HG02943 (cell line): ENCODE measurements around the gene COQ9.
"Not testable (repeated sequence)": the region's sequence is repeated elsewhere in the genome, so short reads cannot be mapped to it uniquely, and the experiment has no call there.

Experiments used
- ATAC-seq: cut with Tn5 transposase; IDR thresholded peaks from one replicate; pipeline ENCODE4 v1.9.1; 2021; ENCODE audit warnings: mild to moderate bottlenecking, low read depth, moderate library complexity; ENCODE audit not compliant: unreplicated experiment

The COQ9 gene

DNA sequence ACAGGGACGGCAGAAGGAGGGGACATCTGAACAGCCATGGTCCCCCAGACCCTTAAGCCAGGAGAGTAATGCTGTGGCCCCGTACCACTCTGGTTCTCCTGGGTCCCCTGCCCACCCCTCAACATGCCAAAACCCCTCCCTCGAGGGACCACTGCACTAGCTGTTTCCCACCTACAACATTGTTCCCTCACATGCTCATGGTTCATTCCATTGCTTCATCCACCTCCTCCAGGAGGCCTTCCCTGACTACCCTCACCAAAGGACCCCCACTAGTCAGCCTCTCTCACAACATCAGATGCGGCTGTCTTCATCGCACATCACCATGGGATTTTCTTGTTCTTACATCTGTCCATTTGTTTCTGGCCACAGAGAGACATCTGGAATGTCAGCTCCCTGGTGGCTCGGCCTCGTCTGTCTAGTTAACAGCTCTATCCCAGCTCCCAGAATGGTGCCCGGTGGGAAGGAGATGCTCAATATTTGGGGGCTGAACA is 37.3 kb downstream of the COQ9 start:
- no peak for ATAC-seq

DNA sequence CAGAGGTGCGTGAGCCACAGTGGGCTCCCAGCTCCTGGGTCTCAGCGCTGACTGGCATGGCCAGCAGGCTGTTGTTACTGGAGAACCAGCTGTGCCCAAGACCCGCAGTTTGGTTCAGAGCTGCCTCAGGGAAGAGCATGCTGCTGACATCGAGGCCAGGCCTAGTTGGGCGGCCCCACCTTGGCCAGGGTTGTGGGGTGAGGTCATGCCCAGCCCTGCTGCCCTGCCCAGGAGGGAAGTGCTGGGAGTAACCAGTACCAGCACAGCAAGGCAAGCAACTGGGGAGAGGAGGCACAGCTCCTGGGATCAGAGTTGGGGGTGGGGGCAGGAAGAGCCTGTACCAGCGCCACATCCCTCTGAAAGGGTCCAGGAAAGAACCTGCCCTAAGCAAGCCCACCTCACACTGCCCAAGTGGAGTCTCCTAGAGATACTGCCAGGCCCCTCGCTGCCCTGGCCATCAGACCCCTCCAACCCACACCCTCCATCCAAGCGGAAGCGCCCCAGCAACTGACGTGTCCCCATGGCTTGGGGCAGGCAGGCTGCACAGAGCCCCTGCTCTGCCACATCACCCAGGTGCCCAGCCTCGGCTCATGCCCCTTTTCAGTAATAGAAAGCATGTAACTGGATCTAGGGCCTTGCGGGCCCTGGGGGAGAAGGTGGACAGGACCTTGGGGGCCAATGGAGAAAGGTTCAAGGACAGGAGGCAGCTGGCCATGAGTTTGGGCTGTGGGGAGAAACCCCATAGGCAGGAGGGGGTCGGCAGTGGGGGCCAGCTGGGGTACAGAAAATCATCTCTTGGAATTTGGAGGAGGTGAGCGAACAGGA is 38.0 kb downstream of the COQ9 start:
- no peak for ATAC-seq

DNA sequence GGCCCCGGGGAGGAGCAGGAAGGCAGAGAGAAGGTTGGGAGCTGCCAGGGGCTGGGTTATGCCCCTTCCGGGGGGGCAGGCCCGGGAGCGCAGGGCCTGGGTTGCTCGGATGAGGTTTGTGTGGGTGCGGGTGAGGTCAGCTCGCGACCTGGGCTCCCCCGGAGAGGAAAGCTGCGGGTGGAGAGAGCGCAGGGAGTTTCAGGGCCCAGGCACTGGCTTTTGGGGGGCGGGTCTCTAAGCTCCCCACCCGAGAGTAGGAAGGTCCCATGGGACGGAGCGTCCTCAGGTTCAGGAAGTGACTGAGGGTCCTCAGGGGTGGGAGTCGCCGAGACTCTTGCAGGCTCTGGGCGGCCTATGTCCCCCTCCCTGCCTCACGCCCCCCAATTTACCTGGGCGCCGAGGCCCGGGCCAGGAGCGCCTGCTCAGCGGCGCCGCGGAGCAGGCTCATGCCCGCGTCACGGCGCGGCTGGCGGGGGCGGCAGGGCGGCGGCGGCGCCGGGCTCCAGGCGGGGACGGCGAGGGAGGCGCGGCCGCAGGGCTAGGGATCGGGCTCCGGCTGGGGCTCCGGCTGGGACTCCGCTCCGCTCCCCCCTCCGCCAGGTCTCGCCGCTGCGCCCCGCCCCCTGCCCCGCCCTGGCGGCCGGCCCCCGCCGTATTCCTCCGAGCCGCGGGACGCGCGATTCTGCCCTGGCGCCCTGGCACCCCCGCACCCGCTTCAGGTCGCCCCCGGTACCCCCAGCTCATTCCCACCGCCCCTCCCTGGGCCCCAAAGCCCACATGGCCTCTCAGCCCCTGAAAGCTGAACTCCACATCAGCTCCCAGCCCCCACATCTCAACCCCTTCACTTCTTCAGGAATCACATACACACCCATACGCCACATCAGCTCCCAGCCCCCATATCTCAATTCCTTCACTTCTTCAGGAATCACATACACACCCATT is 38.9 kb downstream of the COQ9 start, which contains the start of gene DOK4:
Gene DOK4, minus strand, starts transcription at position 578 of the 942 bp plus-strand sequence. CDS start 6,986 bp downstream, outside the sequence.
- peak; percentile 82 for ATAC-seq

DNA sequence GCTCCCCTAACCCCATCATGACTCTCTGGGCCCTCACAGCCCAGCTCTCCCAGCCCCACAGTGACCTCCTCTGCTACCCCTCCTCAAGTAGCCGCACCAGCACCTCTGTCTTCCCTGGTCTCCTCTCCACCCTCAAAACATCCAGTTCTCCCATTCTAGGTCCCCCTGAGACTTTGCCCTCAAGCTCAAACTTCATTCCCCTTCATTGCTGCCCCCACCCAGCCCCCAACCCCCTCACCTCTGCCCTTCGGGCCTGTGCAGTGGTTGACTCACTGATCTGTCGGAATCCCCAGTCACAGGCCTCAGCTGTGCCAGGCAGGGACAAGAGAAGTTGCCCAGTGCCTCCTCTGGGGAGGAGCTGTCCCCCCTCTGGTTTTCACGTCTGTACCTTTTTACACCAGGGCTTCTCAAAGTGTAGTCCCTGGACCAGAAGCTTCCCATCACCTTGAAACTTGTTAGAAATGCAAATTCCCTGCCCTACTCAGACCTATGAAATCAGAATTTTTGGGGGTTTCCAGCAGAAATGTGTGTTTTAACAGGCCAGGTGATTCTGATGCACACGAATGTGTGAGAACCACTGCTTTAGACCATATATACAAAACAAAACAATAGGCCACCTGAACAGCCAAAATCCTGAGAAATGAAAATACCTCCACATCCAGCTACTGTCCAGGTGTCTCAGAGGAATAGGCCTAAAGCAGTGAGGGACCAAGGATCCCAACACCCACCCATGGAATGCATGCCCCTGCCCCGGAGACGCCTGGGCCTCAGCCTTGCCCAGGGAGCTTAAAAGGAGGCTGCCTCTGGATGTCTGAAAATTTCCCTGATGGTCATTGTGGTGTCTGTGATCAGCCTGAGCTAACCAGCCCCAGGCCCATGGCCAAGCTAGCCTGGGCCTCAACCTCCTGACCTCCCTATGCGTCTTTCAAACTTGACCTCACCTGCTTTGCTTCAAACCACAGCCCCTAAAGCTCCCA is 39.9 kb downstream of the COQ9 start:
- ATAC-seq: no peak

DNA sequence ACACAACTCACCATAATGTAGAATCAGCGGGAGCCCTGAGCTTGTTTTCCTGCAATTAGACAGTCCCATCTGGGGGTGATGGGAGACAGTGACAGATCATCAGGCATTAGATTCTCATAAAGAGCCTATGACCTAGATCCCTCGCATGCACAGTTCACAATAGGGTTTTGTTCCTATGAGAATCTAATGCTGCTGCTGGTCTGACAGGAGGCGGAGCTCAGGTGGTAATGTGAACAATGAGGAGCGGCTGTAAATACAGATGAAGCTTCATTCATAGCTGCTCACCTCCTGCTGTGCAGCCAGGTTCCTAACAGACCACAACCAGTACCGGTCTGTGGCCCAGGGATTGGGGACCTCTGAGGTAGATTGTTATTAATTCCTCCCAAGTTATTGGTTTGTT is 42.0 kb downstream of the COQ9 start:
- ATAC-seq: no peak

DNA sequence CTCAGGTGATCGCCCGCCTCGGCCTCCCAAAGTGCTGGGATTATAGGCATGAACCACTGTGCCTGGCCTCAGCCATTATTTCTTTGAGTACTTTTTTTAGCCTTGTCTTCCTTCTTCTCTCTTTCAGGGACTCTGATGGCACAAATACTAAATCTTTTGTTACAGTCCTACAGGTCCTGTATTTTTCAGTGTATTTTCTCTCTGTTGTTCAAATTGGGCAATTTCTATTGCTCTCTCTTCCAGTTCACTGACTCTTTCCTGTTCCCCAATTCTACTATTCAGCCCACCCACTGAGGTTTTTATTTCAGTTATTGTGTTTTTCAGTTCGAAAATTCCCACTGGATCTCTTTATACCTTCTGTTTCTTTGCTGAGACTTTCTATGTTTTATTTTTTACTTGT is 46.5 kb downstream of the COQ9 start:
- ATAC-seq: no peak

DNA sequence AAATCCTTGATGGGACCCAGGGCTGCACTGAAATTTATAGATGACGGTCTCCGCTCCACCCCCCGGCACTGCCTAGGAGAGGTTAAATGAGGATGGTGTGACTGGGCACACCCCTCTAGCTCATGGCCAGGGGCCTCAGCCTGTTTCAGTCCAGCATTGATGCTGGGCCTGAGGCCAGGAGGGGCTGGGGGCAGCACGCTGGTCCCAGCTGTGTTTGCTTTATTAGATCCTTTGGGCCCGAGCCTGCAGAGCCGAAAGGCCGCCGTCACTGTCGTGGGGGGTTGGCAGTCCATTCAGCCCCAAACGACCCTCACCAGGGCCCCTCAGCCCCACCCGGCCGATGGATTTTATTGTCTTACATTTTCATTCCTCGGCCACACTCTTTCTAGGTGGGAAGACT is 49.8 kb downstream of the COQ9 start:
- ATAC-seq: no peak

DNA sequence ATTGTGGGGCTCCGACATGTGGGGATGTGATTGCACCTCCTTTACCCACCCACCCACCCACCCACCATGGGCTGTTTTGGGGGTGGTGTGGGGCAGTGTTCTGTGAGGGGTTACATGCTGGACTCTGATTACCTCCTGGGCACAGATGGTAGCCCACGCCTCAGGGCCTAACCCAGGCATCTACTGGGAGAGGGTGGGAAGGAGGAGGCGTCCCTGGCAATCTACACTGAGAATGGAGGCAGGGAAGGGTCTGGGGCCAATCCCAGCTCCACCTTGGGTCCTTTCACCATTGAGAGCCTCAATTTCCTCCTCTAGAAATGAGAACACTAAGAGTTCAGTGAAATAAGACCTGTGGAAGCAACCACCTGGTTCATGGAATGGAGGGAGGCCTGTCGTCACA is 50.8 kb downstream of the COQ9 start:
- ATAC-seq: no peak

DNA sequence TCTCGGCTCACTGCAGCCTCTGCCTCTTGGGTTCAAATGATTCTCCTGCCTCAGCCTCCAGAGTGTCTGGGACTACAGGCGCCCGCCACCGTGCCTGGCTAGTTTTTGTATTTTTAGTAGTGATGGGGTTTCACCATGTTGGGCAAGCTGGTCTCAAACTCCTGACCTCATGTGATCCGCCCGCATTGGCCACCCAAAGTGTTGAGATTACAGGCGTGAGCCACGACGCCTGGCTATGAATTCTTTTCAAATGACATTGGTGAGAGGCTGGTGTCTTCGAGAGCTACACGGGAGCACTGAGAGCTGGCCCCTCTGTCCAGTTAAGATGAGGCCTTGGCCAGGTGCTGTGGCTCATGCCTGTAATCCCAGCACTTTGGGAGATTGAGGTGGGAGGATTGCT is 52.7 kb downstream of the COQ9 start:
- ATAC-seq: not testable (repeated sequence)

DNA sequence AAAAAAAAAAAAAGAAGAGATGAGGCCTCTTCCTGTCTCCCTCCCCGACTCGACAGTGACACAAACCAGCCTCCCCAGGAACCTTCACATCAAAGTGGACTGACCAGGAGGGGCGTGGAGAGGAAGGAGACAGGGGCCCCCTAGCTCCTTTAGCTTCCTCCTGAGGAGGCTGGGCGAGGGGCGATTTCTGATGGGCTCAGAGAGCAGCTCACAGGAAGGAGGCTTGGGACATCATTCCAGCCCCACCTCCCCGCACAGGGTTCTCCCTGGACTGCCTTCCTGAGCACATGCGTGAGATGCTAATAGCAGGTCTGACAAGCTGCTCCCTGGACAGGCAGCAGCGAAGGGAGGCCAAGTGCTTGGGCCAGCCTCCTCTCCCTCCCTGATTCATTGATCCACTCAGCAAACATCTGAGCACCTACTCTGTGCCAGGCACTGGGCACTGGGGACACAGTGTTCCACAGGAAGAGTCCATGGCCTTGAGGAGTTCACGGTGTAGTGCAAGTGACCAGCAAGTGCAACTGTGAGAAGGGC is 53.4 kb downstream of the COQ9 start:
- ATAC-seq: no peak

DNA sequence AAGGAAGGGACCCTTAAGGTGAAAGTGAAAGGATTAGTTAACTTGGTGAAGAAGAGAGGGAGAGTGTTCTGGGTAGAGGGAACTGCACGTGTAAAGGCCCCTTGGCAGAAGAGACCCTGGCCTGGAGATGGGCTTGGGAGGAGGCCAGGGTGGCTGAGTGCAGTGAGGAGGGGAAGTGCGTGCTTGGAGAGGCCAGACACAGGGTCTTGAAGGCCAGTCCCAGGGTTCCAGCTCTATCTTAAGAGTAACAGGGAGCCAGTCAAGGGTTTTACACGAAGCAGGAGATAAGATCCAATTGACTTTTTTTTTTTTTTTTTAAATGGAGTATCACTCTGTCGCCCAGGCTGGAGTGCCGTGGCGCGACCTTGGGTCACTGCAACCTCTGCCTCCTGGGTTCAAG is 54.2 kb downstream of the COQ9 start:
- ATAC-seq: no peak

DNA sequence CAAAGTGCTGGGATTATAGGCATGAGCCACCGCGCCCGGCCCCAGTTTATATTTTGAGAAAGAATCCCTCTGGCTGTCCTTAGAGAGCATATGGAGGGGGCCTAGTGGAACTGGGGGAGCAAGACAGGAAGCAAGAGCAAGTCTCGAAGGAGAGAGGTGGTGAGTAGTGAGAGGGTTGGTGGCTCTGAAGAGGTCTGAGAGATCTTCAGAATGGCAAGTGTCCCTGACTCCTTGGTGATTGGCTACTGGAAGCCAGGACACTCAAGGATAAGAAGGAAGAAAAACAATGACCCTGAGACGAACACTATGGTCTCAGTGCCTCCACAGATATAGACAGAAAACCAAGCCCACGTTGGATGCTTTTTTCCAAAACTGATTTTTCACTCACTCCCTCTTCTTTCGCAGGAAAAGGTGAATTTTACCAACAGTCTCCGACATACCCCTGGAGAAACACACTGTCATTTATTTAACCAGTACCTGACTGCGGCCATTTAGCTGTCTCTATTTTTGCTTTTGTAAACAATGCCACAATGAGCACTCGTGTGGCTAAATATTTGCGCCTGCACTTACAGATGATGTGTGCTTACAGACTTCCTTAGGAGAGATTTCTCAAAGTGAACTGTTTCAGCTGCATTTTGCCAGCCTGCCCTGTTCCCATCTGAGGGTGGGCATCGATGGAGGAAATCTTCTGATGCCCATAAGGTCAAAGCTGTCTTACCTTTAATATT is 54.9 kb downstream of the COQ9 start:
- no peak for ATAC-seq

DNA sequence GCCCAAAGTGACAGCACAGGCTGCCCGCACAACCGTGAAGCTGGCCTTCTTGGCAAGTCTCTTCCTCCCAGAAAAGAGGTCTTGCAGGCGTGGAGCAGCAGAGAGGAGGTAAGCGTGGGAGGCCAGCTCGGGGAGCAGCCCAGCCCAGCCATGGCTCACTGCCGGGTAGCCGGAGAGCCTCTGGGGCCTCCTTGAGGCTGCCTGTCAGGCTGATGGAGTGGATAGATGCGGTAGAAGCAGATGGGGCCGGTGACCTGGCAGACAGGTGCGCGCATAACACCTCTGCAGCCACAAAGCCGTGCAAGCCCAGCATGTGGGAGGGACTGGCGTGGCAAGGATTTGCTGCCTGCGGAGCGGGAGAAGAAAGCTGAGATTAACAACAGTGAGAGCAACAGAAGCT is 56.1 kb downstream of the COQ9 start:
- ATAC-seq: no peak

DNA sequence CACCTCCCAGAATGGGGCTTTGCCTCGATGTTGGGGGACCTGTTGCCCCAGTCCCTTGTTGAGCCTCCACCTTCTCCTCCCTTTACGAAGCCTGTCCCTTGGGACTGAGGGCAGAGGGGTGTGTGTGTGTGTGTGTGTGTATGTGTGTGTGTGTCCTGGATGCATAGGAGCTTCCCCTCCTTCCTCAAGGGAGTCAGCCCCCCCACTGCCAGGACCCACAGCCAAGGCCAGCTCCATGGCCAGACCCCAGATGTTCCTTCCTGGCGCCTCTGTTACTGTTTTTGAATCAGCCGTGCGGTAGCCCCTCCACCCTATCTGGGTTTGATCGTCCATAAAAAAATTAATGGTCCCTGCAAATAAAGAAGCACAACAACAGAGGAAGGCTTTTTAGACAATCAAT is 56.7 kb downstream of the COQ9 start:
- no peak for ATAC-seq

DNA sequence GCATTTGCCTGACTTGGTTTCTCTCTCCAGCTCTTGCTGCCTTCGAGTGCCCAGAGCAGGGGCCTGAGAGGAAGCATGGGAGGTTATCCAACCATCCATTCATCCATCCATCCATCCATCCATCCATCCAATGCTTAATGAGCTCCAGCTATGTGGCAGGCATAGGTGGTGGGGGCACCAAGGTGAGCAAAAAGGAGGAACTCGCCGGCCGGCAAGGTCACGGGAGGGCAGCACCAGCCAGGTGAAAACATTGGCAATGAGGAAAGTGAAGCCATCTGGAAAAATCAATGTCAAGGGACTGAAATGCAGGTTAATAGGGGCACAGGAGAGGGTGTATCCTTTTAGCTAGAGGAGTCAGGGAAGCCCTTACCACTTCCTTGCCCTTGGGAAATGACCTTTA is 57.2 kb downstream of the COQ9 start:
- no peak for ATAC-seq

DNA sequence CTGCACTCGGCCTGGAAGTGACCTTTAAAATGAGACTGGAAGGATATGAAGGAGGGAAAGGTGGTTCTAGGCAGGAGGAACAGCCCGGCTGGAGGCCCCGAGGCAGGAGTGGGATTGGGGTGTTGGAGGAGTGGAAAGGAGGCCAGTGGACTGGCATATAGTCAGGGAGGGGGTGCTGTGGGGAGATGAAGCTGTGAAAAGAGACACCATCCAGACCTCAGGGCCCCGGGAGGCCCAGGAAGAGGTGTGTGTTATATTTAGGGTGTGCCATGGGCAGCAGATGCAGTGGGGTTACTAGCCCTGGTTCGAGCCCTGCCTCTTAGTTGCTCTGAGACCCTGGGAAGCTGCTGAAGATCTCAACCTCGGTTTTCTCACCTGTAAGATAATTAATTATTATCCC is 57.9 kb downstream of the COQ9 start:
- no peak for ATAC-seq

DNA sequence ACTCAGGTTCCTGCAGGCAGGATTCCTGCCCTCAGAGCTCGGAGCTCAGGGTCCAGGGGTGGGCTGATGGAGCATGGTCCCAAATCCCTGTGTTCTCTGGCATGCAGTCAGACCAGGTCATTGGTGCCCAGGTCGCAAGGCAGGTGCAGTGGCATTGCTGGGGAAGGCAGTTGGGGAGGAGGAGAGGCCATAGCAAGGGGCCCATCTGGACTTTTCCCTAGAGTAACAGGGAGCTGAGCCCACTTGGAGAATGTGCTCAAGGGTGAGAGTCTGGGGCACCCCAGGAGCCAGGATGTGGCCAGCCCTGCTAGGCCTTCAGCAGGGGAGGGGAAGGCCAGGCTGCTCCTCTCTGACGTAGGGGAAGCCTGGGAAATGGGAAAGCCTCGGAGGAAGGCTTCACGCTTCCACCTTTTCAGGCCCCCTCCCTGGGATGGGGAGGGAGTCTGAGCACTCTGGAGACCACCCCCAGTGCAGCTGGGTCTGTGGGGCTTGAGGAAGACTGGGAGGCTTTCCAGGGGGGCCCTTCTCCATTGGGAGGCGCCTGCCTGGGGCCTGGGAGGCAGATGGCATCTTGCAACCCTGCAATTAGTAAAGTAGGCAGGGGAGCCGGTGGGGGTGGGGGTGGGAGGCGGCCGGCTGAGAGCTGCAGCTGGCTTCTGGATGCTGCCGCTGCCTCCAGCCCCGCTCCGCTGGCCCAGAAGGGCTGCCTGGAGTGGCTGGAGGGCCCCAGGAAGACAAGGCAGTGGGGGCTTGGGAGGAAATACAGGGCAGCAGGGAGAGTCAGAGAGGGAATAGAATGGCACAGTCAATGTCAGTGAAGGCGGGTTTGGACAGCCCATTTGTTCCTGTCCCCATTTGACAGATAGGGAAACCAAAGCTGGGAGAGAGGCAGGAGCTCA is 60.1 kb downstream of the COQ9 start:
- no peak for ATAC-seq

DNA sequence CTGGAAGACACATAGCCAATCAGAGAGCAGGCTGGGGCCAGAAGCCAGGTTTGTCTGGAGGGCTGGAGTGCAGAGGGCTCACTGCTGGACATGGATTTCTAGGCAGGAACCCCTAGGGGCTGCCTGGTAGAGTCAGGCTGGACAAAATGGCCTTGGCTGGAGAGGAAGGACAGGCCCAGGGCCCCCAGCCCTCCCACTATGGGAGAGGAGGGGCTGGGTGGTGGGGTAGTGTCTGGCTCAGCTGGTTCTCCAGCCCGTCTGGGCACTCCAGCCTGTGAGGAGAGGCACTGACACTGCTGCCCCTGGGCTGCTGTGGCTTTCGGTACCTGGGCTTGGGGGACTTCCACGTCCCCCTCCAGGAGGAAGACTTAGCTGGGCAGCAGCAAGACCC is 60.8 kb downstream of the COQ9 start:
- ATAC-seq: no peak
